GM23338 (cell line): ENCODE data around the gene TLR3. TPM values are rescaled to one million over a fixed set of nuclear protein-coding genes. Genes with fewer than 3 reads are reported as not detected.

Source experiments
- ATAC-seq: fragments of 200-7000 bp; cut with Tn5 transposase; 3 replicates; pipeline ENCODE4 v1.9.1; 2020
- DNase-seq: peaks from one replicate; pipeline ENCODE4 v3.0.0-alpha.2; 2015; ENCODE audit warnings: low spot score
- H2AFZ ChIP-seq: fragments of 200-600 bp; sonication (generic); 2 replicates; pipeline ENCODE4 v1.8.0; 2016; ENCODE audit warnings: antibody characterized with exemption, mild to moderate bottlenecking, moderate library complexity
- H3F3A ChIP-seq: fragments of 200-600 bp; sonication (generic); replicated peaks from 2 replicates; pipeline ENCODE4 v1.8.0; 2017; ENCODE audit warnings: antibody characterized with exemption, mixed run types, low read depth
- H3K27ac ChIP-seq: fragments of 200-600 bp; sonication (generic); 2 replicates; pipeline ENCODE4 v1.6.1; 2016; ENCODE audit warnings: low read depth
- H3K27me3 ChIP-seq: fragments of 200-600 bp; sonication (generic); 2 replicates; pipeline ENCODE4 v1.8.0; 2016; ENCODE audit warnings: mild to moderate bottlenecking, mixed run types, moderate library complexity; ENCODE audit not compliant: insufficient read depth
- H3K36me3 ChIP-seq: fragments of 200-600 bp; sonication (generic); 2 replicates; pipeline ENCODE4 v1.8.0; 2016; ENCODE audit warnings: mild to moderate bottlenecking; ENCODE audit not compliant: insufficient read depth
- H3K4me1 ChIP-seq: fragments of 200-600 bp; sonication (generic); 2 replicates; pipeline ENCODE4 v1.8.0; 2016; ENCODE audit warnings: mild to moderate bottlenecking, moderate library complexity; ENCODE audit not compliant: insufficient read depth
- H3K4me2 ChIP-seq: fragments of 200-600 bp; sonication (generic); 2 replicates; pipeline ENCODE4 v1.7.1; 2017; ENCODE audit warnings: mixed run types
- H3K4me3 ChIP-seq: fragments of 200-600 bp; sonication (generic); 2 replicates; pipeline ENCODE4 v1.6.1; 2016; ENCODE audit warnings: mixed run types
- H3K79me2 ChIP-seq: fragments of 200-600 bp; sonication (generic); replicated peaks from 2 replicates; pipeline ENCODE4 v1.8.0; 2017; ENCODE audit warnings: mild to moderate bottlenecking; ENCODE audit not compliant: insufficient read depth
- H3K9me2 ChIP-seq: fragments of 200-600 bp; sonication (generic); 2 replicates; pipeline ENCODE4 v1.8.0; 2017; ENCODE audit not compliant: insufficient read depth
- H4K20me1 ChIP-seq: fragments of 200-600 bp; sonication (generic); replicated peaks from 2 replicates; pipeline ENCODE4 v1.8.0; 2017; ENCODE audit warnings: mild to moderate bottlenecking; ENCODE audit not compliant: insufficient read depth
- H3K27ac Mint-ChIP-seq: 2 replicates; pipeline ENCODE4 v1.8.0; 2020; ENCODE audit warnings: inconsistent platforms, mild to moderate bottlenecking, moderate library complexity, mixed read lengths
- H3K27me3 Mint-ChIP-seq: 3 replicates; pipeline ENCODE4 v1.8.0; 2022; ENCODE audit warnings: low read depth, mild to moderate bottlenecking, moderate library complexity, mixed read lengths, inconsistent platforms; ENCODE audit not compliant: insufficient read depth, poor library complexity
- H3K36me3 Mint-ChIP-seq: 3 replicates; pipeline ENCODE4 v1.8.0; 2021; ENCODE audit warnings: low read depth, mild to moderate bottlenecking, inconsistent platforms, moderate library complexity, mixed read lengths
- H3K4me1 Mint-ChIP-seq: 3 replicates; pipeline ENCODE4 v1.8.0; 2020; ENCODE audit warnings: mild to moderate bottlenecking, inconsistent platforms, mixed read lengths
- H3K4me3 Mint-ChIP-seq: 3 replicates; pipeline ENCODE4 v1.8.0; 2021; ENCODE audit warnings: moderate library complexity, mild to moderate bottlenecking, inconsistent platforms, mixed read lengths
- H3K9me3 Mint-ChIP-seq: 3 replicates; pipeline ENCODE4 v1.8.0; 2020; ENCODE audit warnings: moderate library complexity, mild to moderate bottlenecking, inconsistent platforms, mixed read lengths
- EZH2 ChIP-seq: fragments of 200-600 bp; sonication (generic); IDR thresholded peaks from one replicate; pipeline ENCODE4 v1.8.0; 2017; ENCODE audit warnings: antibody characterized with exemption, mild to moderate bottlenecking, low read depth; ENCODE audit not compliant: unreplicated experiment
- EZH2phosphoT487 ChIP-seq: fragments of 200-600 bp; sonication (generic); IDR thresholded peaks from one replicate; pipeline ENCODE4 v1.8.1; 2018; ENCODE audit warnings: antibody characterized with exemption; ENCODE audit not compliant: unreplicated experiment
- ZNF114 ChIP-seq: fragments of 250-450 bp; sonication (Bioruptor Pico); IDR thresholded peaks from 2 replicates; pipeline ENCODE4 v1.5.0; 2020; ENCODE audit warnings: mild to moderate bottlenecking, moderate library complexity
- ZNF331 ChIP-seq: fragments of 250-450 bp; sonication (Bioruptor Pico); IDR thresholded peaks from 2 replicates; pipeline ENCODE4 v1.5.0; 2020; ENCODE audit warnings: low read depth, mild to moderate bottlenecking, moderate library complexity
- ZNF462 ChIP-seq: fragments of 250-450 bp; sonication (Bioruptor Pico); IDR thresholded peaks from 2 replicates; pipeline ENCODE4 v1.5.0; 2020; ENCODE audit warnings: mild to moderate bottlenecking, moderate library complexity
- polyA plus RNA-seq: library from polyadenylated mRNA; unstranded; fragments of >200 nt; fragmentation: Nextera tagmentation; extraction: Ambion mirVana; gene quantifications from 2 replicates; pipeline ENCODE4 v1.2.1, GENCODE V29; 2016
- total RNA-seq: library from RNA; depleted of rRNA; stranded (reverse); fragments of >200 nt; shearing (Covaris generic); gene quantifications from 2 replicates; pipeline ENCODE4 v1.2.3, GENCODE V29; 2014
- TF ChIP-seq, protein P1 (sequence below): IDR thresholded peaks from 2 replicates; pipeline ENCODE4 v1.6.1; 2016; ENCODE audit warnings: antibody characterized with exemption
- TF ChIP-seq, protein P2 (sequence below): IDR thresholded peaks from one replicate; pipeline ENCODE4 v1.6.1; 2018; ENCODE audit warnings: antibody characterized with exemption; ENCODE audit not compliant: unreplicated experiment

TLR3 gene
- total and polyA plus RNA-seq, 2 experiments from 2014 or later = 0.32 to 0.38 TPM

- no peak overlapping the region for H3K4me3 ChIP-seq
- no peaks in the 10 kb centered on the region for H3K79me2 ChIP-seq
- Mint-ChIP-seq H3K27me3 (peaks cover 5% of the 10 kb centered on the region), H3K27ac (peak overlapping the region; percentile 53; the same call in 1 of the 2 replicates), H3K9me3 (peaks cover 20% of the 10 kb centered on the region), H3K4me3 (no peak overlapping the region; the same call in 2 of the 3 replicates), H3K4me1 (no peaks in the 10 kb centered on the region; the same call in 2 of the 3 replicates), H3K36me3 (peaks cover 14% of the 10 kb centered on the region)
- H3K9me2 ChIP-seq = no peaks in the 10 kb centered on the region
- no peaks in the 10 kb centered on the region for H4K20me1 ChIP-seq
- TF ChIP-seq EZH2 (no peak), ZNF331 (no peak), ZNF114 (CRISPR knock-in tag) (no peak)
- TF ChIP-seq, protein P1, sequence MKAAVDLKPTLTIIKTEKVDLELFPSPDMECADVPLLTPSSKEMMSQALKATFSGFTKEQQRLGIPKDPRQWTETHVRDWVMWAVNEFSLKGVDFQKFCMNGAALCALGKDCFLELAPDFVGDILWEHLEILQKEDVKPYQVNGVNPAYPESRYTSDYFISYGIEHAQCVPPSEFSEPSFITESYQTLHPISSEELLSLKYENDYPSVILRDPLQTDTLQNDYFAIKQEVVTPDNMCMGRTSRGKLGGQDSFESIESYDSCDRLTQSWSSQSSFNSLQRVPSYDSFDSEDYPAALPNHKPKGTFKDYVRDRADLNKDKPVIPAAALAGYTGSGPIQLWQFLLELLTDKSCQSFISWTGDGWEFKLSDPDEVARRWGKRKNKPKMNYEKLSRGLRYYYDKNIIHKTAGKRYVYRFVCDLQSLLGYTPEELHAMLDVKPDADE = no peak
- ATAC-seq (no peak), DNase-seq (no peak)
- H3K27ac ChIP-seq = no peak overlapping the region
- H2AFZ ChIP-seq = no peak overlapping the region
- H3F3A ChIP-seq = no peaks in the 10 kb centered on the region
- H3K4me2 ChIP-seq = no peak overlapping the region
- H3K27me3 ChIP-seq = no peaks in the 10 kb centered on the region
- no peaks in the 10 kb centered on the region for H3K4me1 ChIP-seq
- no peaks in the 10 kb centered on the region for H3K36me3 ChIP-seq
Observed at GRCh38 chr4:186058253-186058979, 10.5 kb upstream of the TLR3 start.

DNA sequence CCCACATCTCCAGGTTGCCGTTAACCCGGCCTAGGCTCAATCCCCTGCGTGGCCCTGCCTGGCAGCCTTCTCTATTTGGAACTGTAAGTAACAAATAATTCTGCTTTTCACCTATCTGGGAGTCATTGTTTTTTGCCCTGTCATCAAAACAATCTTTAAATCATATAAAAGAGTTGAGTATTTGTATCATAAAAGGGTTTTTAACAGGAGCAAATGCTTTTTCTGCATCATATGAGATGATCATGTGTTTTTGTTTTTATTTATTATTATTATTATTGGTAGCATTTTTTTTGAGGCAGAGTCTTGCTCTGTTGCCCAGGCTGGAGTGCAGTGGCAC is 10.0 kb upstream of the TLR3 start:
- Histone ChIP-seq H3K4me2 (no peak overlapping the region), H3K4me1 (no peaks in the 10 kb centered on the region), H3K27me3 (no peaks in the 10 kb centered on the region), H2AFZ (no peak overlapping the region), H3K36me3 (no peaks in the 10 kb centered on the region), H3K27ac (no peak overlapping the region), H3K9me2 (no peaks in the 10 kb centered on the region), H3K79me2 (no peaks in the 10 kb centered on the region), H3F3A (no peaks in the 10 kb centered on the region), H4K20me1 (no peaks in the 10 kb centered on the region), H3K4me3 (no peak overlapping the region)
- Mint-ChIP-seq H3K4me3 (no peak overlapping the region), H3K36me3 (peaks cover 14% of the 10 kb centered on the region), H3K27ac (no peak overlapping the region), H3K4me1 (no peaks in the 10 kb centered on the region; the same call in 2 of the 3 replicates), H3K27me3 (peaks cover 5% of the 10 kb centered on the region), H3K9me3 (peaks cover 20% of the 10 kb centered on the region)
- no peak for ATAC-seq
- no peak for TF ChIP-seq ZNF114 (CRISPR knock-in tag)
- no peak for TF ChIP-seq EZH2phosphoT487
- TF ChIP-seq EZH2 = no peak
- TF ChIP-seq ZNF331 = no peak
- TF ChIP-seq ZNF462 (CRISPR knock-in tag) = no peak
- TF ChIP-seq, protein P2, sequence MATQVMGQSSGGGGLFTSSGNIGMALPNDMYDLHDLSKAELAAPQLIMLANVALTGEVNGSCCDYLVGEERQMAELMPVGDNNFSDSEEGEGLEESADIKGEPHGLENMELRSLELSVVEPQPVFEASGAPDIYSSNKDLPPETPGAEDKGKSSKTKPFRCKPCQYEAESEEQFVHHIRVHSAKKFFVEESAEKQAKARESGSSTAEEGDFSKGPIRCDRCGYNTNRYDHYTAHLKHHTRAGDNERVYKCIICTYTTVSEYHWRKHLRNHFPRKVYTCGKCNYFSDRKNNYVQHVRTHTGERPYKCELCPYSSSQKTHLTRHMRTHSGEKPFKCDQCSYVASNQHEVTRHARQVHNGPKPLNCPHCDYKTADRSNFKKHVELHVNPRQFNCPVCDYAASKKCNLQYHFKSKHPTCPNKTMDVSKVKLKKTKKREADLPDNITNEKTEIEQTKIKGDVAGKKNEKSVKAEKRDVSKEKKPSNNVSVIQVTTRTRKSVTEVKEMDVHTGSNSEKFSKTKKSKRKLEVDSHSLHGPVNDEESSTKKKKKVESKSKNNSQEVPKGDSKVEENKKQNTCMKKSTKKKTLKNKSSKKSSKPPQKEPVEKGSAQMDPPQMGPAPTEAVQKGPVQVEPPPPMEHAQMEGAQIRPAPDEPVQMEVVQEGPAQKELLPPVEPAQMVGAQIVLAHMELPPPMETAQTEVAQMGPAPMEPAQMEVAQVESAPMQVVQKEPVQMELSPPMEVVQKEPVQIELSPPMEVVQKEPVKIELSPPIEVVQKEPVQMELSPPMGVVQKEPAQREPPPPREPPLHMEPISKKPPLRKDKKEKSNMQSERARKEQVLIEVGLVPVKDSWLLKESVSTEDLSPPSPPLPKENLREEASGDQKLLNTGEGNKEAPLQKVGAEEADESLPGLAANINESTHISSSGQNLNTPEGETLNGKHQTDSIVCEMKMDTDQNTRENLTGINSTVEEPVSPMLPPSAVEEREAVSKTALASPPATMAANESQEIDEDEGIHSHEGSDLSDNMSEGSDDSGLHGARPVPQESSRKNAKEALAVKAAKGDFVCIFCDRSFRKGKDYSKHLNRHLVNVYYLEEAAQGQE = no peak
- no peak for DNase-seq
